GM18502 (cell line): ENCODE measurements around the gene DGKI.
A peak's percentile ranks its signal among the peaks of the same experiment; 100 is the strongest.

ENCODE experiments used
- ATAC-seq: cut with Tn5 transposase; IDR thresholded peaks from one replicate; pipeline ENCODE4 v1.9.1; 2021; ENCODE audit warnings: mild to moderate bottlenecking; ENCODE audit not compliant: unreplicated experiment, poor library complexity

The DGKI gene

DNA sequence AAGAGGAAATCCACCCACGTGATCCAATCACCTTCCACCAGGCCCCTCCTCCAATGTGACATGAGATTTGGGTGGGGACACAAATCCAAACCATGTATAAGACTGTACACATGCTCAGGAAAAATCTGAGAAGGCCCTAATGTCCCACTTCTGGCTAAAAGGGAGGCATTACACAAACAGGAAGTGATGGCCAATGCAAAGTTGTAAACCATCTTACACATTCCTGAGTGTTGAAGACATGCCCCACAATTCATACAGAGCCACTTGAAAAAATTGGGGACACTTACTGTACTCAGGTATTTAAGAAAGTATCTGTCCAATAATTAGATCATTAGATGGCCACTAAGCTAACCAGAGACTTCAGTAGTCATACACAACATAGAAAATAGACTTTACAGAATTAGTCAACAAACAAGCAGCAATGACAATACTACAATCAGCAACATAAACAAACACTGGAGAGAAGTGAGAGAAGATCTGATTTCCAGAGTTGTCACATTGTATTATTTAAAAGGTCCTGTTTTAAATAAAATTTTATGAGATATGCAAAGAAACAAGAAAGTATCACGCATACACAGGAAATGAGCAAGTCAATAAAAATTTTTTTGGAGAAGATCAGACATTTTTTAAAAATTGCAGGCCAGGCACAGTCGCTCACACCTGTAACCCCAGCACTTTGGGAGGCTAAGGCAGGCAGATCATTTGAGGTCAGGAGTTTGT lies 143.3 kb downstream of the DGKI start:
- ATAC-seq, result no peak

DNA sequence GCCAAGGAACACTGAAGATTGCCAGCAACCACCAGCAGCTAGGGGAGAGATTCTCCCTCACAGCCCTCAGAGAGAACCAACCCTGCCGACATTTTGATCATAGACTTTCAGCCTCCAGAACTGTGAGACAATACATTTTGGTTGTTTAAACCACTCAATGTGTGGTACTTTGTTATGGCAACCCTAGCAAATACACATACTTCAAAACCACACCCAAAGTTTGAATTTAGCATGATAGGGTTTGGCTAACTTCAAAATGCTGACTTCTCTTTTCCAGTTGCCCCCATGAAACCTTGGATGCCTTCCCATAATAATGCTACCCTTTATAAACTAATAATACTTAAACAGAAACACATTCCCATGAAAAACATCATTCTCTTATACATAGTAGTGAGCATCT lies 149.8 kb downstream of the DGKI start:
- ATAC-seq, result no peak

DNA sequence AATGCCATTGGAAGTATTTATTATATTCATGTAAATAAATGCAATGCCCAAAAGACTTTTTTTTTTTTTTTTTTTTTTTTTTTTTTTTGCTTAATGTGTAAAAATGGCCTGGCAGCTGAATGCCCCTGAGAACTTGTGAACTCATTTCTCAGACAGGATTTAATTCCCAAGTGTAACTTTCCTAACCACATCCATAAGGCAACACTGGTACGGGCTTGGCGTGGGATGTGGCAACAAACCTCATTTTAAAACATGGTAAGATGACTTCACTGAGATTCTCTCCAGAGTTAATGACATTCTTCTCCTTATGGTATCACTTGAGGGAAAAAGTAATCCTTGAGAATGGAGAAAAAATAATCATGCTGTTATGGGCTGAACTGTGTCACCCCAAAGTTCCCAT lies 150.4 kb downstream of the DGKI start:
- ATAC-seq, result no peak

DNA sequence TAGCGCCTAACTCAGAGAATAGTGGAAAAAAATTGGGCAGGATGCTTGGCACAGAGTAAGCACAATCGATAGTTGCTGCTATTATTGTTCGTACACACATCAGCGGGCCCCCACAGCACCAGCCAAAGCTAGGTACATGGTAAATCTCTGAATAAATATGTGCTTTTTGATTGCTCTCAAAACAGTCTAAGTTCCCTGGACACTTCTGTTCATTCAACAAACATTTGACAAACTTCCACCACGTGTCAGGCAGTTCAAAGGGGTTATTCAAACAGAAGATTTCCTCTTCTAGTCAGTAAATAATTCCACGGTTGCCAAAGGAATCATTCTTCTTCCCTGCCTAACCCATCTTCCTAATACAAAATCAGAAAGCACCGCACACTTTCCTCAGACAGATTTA lies 150.8 kb downstream of the DGKI start:
- ATAC-seq, result no peak

DNA sequence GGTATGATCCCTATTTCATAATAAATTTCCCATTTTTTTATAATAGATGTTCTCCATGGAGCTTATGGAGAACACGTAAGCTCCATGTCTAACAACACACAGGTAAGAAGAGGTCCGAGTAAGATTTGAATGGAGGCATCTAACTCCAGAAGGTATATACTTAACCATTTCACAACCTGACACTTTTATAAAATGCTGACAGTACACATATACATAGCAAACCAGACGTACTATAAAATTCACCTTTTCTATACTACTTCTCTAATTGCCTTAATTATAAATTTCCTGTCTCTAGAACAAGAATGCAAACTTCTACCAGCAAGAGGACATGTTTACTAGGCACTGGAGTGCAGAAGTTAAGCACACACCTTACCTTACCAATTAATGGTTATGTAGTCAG lies 151.3 kb downstream of the DGKI start:
- no peak for ATAC-seq

GRCh38 chr7:137694405-137694804 lies 152.4 kb downstream of the DGKI start:
- peak; percentile 65 for ATAC-seq

DNA sequence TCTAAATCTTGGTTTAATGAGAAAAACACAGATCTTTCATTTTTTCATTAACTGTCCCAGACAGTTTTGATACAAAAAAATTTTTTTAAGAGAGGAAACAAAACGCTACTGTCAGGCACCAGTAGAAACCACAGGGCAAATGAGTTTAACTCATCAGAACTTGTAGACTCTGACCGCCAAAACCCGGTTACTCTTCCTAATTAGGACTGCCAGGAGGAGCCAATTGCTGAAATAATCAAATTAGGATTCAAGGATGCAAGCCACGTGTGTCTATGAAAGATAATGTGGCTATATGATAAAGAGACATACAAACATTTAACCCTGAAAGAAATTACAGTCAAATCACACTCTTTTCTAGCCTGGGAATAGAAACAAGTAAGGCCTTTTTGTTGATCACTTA lies 154.4 kb downstream of the DGKI start:
- ATAC-seq, result no peak

DNA sequence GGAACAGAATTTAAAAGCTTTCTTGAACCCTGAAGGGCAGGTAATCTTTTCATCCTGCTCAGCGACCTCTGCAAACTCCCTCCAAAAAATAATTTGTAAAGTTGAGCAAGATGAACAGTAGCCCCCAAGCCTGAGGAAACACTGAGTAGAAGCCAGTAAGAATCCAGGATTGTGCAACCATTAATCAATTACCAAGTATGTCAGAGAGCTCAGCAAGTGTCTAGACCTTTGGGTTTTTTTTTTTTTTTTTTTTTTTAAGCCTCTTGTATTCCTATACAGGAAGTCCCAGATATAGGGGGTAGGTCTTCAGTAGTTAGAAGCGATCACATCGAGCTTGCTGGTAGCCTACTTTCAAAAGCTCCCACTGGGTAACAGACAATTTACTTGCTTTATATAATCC lies 155.2 kb downstream of the DGKI start:
- no peak for ATAC-seq

GRCh38 chr7:137690635-137691034 lies 156.1 kb downstream of the DGKI start:
- no peak for ATAC-seq

GRCh38 chr7:137689761-137690160 lies 157.0 kb downstream of the DGKI start:
- no peak for ATAC-seq

- no peak for ATAC-seq
These were observed 159.1 kb downstream of the DGKI start for GRCh38 chr7:137687556-137688265.

DNA sequence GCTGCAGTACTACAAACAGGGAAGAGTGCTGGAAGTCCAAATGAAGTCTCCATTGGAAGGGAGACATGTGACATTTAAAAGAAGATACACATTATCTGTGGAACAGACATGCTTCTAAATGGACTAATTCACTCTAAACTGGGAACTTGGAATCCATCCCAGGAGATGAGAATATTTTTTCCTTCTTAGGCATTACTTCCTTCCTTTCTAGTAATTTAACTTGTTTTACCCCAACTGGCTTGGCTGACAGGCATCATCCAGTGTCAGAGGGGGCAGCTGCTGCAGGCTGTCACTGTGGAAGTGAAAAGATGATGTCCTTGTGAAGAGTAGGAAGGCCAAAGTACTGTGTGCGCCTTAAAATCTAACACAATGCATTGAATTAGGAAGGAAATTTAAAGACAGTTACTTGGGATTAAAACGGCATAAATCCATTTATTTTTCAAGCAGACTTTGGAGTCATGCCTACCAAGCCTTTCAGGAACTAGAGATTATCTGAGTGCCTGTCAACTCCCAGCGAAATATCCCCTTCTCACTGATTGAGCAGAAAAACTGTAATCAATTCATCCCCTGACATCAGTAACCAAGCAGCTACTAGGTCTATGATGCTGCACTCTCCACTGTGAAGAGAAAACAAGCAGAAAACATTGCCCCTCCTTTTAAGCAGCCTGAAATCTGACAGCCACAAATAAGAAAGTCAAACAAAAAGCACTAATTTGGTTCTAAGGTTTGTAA lies 161.2 kb downstream of the DGKI start:
- no peak for ATAC-seq

- no peak for ATAC-seq
These were observed 162.0 kb downstream of the DGKI start for GRCh38 chr7:137684776-137685175.

DNA sequence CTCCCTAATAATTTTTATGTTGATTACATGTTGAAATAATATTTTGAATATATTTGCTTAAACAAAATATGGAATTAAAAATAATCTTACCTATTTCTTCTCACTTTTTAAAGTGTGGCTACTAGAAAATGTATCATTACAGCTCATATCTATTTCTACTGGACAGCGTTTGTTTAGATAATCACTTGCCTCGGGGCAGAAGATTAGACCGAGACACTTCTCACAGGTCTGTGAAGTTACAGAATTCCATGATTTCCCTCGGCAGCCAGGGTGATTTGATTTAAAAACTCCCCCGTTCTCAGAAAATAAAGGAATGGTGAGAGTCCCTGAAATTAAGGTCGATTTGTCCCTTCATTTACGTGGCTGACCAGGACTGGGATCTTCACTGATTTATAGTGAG lies 162.5 kb downstream of the DGKI start:
- ATAC-seq, result no peak

DNA sequence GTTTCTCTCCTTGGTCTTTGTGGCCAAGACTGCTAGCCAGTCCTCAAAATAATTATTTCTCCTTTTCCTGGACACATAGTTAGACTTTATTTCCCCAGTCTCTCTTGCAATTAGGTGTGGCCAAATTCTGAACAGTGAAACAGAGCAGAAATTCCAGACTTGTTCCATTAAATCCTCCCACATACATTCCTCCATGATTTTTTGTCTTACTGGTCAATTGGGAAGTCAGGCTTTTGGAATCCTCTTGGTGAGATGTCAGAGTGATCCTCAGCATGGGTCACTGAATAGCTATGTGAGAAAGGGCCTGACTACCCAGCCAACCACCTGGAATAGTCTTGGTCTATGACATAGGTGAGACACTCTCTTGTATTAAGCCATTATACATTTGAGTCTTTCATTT lies 164.2 kb downstream of the DGKI start:
- ATAC-seq, result no peak

DNA sequence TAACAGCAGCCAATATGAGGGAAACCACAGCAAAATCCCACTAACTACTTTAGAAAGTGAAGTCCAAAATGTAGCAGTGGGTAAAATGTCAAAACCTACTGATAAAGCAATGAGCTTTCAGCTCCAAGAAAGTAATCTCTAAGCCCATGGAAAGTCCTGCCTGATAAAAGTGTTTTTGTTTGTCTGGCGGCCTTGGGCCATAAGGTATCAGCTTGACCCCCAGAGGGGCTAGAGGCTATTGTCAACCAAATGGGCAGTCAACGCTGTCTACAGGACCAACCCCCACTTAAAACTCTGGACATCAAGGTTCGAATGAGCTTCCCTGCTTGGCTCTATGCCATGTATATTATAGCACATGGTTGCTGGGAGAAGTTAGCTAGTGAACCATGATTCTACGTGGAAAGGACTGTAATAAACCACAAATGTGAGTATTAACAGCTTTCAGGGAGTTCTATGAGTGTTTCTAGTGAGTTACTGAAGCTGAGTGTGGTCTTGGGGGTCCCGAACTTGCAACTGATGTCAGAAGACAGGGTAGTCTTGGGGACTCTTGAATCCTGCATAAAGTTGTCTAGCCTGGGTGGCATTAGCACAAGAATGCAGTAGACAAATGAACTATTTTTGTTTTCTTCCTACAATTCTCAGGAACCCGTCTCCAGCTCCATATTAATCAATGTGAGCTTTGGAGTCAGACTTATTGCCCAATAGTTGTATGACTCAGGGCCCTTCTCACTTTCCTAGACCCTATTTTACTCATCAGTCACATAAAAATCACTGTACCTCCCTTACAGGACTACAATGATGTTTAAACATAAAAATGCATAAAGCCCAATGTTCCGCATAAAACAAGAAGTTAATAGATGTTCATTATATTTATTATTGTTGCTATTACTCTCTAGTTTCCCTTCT lies 164.9 kb downstream of the DGKI start:
- no peak for ATAC-seq

DNA sequence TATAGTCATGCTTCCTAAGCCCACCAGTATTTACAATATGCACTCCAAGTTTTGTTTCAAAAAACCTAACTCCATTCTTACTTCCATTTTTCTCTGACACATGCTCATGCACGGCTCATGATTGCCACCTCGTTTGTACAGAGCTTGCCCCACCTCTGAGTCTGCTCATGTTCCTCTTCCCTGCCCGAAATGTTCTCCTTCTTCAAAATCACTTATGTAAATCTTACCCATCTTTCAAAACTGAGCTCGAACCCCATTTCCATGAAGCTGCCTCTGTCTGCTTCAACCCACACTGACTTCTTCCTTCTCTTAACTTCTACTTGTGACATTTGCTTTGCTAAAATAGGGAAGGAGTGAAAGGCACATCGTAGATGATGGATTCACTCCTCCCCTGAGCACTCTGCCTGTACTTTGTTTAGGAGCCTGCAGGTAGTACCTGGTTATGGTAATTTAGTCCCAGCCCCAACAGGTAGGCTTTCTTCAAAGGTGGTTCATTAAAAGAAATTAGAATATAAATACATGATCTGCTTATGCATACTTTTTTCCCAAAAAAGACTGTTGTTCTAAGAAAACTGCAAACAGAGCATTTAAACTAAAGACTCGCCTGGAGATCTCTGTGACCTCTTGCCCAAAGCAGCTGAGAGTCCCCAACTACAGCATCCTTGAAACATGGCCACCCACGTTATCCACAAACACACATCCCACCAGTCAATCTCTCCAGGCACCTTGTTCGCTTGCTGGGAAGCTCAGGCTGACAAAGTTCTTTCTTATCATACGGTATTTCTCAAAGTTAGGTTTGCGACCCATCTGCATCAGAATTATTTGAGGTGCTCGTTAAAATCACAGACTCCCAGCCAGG lies 172.0 kb downstream of the DGKI start:
- ATAC-seq, result no peak

DNA sequence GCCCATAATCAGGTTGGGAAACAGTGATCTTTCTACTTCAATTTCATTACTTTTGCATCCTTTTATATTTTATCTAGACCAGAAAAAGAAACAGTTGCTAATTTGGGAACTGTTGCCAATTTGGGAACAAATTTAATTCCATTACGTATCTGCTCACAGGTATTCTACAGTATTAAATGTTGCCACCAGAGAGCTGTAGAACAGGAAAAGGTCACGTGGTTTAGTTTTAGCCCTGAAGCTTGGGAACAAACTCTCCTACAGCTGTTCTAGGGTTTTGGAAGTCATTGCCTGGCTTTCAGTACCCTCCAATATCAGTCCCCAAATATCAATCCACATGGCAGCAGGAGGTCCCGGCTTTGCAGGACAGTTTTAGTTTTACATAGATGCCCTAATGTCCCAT lies 172.7 kb downstream of the DGKI start:
- no peak for ATAC-seq

DNA sequence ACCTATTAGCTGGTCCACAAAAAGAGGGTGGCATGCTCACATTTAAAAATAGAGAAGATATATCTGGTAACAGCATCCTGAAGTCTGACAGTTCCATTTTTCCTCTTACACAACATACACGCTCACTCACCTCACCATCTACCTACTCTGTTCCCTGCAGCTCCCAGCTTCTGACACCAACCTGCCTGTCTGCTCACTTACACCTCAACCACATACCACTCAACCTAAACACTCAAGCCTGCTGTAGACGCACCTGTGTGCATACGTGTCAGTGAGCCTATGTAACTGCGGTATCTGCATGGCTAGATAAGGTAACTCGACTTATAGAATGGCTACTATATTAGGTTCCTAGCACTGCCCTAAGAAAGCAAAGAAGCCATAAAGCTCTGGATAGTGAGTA lies 174.9 kb downstream of the DGKI start:
- ATAC-seq, result no peak
